Measurements from ENCODE around the gene BBS10.

DNA sequence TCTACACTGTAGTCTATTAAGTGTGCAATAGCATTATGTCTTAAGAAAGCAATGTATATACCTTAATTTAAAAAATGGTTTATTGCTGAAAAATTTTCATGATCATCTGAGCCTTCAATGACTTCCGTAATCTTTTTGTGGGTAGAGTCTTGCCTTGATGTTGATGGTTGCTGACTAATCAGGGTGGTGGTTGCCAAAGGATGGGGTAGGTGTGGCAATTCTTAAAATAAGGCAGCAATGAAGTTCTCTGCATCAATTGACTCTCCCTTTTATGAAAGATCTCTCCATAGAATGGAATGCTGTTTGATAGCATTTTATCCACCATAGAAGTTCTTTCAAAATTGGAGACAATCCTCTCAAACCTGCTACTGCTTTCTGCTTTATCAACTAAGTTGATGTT is 41.1 kb downstream of the BBS10 start:
- TF ChIP-seq, protein P1, sequence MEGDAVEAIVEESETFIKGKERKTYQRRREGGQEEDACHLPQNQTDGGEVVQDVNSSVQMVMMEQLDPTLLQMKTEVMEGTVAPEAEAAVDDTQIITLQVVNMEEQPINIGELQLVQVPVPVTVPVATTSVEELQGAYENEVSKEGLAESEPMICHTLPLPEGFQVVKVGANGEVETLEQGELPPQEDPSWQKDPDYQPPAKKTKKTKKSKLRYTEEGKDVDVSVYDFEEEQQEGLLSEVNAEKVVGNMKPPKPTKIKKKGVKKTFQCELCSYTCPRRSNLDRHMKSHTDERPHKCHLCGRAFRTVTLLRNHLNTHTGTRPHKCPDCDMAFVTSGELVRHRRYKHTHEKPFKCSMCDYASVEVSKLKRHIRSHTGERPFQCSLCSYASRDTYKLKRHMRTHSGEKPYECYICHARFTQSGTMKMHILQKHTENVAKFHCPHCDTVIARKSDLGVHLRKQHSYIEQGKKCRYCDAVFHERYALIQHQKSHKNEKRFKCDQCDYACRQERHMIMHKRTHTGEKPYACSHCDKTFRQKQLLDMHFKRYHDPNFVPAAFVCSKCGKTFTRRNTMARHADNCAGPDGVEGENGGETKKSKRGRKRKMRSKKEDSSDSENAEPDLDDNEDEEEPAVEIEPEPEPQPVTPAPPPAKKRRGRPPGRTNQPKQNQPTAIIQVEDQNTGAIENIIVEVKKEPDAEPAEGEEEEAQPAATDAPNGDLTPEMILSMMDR (IDR thresholded peaks at IDR 0.05) = no peak
- no peak for TF ChIP-seq POLR2A (IDR thresholded peaks at IDR 0.05)

All from thyroid gland (tissue), 4 donors.